GM21423 (cell line): ENCODE results near the gene SCYGR8.

Experiments used
- ATAC-seq: cut with Tn5 transposase; IDR thresholded peaks from one replicate; pipeline ENCODE4 v1.9.1; 2021; ENCODE audit warnings: mild to moderate bottlenecking, moderate library complexity; ENCODE audit not compliant: unreplicated experiment

SCYGR8 gene

DNA sequence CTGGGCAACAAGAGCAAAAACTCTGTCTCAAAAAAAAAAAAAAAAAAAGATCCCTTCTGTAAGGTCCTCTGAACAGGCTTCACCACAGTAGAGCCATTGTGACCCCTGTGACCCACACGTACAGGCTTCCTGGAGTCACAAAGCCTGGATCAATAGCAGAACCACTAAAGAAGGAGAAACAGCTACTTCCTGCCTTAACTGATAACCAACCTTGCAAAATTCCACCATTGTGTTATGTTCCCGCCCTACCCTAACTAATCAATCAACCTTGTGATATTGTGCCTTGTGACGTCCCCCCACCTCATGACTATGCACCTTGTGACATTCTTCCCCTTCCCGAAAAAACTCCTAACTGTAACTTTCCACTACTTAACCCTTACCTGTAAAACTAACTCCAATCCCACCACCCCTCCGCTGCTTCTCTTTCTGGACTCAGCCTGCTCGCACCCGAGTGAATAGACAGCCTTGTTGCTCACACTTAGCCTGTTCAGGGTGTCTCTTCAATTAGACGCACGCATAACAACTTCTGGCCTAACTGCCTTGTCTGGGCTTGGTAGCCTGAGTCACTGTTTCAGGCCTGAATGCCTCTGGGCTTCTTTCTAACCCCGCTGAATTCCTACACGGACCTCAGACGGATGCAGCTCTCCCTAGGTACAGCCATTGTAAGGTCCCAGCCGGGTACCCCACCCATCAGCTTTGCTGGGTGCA lies 13.9 kb downstream of the SCYGR8 start:
- ATAC-seq: no peak

DNA sequence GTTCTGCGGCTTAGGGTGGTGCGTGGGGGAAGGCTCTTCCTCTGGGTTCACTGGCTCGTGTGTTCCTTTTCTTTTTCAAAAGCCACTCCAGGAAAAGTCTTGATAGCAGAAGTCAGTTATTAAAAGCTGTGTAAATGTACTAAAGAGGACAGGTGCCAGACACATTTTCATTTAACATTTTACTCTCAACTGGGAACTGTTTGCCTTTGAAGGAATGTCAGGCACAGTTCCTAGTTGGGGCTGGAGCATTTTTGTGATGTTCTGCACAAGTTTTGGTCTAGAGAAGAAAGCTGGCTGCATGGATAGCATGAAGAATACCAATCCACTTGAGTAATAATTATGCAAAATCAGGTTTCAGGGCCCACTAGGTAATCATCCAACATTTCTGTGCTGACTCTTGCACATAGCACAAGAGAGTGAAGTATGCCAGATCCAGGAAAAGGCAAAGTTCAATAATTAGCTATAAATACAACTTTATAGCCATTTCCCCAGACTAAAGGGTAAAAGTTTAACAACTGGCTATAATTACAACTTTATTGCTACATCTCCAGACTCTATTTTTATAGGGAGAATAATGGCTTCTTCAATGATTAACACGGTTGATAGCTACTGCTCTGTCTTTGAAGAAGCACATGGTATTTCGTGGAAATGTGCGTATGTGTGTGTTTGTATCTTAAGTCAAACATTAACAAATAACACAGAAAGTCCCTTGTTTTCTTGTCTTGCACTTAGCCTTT lies 16.2 kb downstream of the SCYGR8 start:
- ATAC-seq: no peak

DNA sequence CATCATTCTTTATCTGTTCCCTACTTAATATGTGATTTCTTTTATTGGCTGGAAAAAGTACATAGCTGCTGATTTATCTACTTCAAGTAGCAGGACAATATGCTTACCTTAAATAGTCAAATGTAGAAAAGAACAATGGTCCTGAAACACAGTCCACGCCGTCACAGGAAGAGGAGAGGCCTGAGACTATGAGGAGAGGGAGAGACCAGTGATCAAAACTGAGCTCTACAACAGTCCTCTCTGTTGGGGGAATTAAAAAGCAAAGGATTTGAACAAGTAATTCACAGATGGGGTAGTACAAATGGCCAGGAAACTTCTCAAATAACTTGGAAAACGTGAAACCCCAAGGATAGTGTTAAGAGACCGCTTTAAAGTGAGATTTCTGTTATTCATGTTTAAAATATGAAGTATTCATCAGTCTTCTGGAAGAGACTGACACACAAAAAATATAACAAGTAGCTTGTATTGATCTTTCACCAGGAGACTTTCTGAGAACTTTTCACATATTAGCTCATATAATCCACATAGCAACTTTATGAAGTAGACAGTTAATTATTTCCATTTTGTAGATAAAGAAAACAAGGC lies 20.2 kb downstream of the SCYGR8 start:
- ATAC-seq: no peak

DNA sequence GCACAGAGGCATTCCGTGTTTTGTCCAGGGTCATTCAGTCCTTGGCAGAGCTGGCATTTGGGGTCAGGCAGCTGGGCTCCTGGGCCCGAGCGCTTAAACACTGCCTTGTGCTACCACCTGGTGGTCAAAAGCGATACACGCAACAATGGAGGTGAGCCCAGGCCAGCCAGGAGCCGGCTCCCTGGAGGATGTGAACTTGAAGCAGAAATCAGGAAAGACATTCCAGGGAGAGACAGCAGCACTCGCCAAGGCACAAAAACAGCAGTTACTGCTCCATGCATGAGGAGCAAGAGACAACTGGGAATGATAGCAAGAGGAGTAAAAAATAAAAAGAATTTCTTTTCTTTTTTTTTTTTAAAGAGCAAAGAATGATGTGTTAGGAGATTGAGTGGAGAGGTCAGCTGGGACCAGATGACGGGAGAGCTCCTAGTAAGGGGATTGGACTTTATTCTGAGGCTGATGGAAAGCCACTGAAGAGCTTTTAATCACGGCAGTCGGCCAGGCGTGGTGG lies 20.7 kb downstream of the SCYGR8 start:
- ATAC-seq: peak; percentile 98

DNA sequence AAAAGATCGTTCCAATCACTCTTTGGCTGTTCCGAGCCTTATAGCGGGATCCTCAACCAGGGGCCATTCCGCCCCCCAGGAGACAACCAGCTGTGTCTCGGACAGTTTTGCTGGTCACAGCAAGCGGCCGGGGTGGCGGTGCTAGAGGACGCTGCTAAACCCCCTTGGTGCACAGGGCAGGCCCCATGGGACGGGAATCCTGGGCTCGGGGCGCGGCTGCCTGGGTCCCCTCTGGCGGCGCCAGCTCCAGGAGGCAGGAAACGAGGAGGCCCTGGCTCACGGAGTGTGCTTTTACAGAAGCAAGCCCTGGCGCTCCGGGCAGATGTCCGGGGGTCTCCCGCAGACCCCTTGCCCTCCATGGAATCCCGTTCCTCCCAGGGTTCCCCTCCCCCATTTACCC lies 22.1 kb downstream of the SCYGR8 start:
- ATAC-seq: no peak

DNA sequence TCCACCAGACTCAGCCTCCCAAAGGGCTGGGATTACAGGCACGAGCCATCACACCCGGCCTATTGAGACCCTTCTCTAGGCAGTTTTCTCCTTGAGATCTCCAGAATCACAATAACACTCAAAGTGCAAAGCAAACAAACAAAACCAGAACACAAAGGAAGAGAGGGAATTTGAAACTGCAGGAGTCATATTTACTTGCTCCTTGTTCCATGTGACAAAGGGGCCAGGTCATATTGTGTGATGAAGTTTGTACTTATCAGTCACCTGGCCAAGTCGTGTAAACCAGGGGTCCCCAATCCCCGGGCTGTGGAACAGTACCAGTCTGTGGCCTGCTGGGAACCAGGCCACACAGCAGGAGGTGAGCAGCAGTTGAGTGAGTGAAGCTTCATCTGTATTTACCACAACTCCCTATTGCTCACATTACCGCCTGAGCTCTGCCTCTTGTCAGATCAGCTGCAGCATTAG lies 26.5 kb downstream of the SCYGR8 start:
- ATAC-seq: no peak

DNA sequence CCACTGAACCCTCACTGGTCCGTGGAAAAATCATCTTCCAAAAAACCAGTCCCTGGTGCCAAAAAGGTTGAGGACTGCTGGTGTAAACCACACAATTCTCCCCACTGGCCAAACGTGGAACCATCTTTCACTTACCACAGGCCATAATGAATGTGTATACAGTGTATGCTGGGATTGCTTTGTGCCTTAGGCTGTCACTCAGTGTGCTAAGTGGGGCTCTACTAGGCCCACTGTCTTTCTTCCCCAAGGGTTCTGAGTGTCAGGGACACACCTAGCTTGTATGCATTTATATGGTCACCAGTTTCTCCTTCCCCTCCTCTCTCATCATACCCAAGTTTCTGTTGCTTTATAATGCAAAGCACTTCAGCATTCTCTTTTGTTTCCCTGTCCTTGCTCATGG lies 27.2 kb downstream of the SCYGR8 start:
- no peak for ATAC-seq

DNA sequence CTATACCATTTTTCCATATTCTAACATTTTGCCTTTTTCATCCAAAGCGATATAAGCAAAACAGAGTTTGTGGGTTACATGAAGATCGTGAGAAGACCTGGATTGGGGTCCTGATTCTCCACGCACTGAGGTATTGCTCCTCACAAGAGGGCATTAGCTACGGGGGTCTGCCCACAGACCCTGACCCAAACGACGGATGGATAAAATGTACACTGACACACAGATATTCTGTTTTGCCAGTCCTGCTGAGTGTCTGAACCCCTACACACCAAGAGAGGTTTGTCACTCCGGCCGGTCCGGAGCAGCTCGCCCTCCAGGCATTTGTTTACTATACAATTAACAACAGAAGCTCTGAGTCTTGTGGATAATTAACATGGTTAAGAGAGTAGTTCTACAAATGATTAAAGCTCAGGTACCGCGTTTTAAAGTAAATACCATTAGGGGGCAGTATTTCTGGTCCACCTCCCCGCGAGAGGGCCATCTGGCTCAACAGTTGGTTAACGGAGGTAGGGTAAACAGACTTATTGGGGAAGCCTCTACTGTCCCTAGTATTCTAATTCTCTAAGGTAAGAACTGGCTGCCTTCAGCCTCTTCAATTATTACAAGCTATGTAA lies 28.4 kb downstream of the SCYGR8 start:
- ATAC-seq: no peak

DNA sequence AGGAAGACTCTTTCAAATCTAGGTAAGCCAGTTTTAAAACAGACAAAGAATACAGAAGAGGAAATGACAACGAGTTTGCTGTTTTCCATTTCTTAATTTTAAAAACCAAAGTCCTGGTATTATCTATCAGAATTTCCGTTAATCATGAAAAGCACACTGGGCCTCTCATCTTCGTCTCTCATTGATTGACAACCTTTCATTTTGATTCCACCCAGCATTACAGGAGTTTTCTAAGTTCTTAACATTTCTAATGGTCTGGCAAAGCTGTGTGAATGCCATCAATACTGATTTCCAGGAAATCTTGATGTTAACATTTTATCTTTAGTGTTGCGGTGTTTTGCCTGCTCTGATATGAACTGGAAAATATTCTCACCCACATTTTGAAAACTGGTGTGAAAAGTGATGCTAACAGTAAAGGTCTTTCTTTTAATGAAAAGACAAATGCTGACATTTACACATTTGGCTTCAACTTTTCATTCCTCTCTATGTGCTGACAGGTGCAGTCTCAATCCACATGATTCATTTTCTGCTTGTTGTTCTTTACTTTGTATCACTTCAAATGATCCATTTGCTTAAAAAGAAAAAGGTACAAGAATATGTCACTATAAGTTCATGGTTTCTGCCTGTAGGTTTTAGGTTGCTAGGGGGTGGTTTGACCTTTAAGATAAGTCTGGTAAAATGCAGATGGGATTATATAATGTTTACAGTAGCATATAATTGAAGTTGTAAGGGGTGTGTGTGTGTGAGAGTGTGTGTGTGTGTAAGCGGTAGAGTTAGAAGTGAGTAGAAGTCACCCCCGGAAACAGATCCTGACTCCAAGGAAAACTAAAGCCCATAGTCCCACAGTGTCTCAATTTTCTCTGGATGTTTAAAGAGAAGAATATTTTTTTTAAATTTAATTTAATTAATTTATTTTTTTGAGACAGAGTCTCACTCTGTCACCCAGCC lies 29.5 kb downstream of the SCYGR8 start:
- ATAC-seq: no peak

DNA sequence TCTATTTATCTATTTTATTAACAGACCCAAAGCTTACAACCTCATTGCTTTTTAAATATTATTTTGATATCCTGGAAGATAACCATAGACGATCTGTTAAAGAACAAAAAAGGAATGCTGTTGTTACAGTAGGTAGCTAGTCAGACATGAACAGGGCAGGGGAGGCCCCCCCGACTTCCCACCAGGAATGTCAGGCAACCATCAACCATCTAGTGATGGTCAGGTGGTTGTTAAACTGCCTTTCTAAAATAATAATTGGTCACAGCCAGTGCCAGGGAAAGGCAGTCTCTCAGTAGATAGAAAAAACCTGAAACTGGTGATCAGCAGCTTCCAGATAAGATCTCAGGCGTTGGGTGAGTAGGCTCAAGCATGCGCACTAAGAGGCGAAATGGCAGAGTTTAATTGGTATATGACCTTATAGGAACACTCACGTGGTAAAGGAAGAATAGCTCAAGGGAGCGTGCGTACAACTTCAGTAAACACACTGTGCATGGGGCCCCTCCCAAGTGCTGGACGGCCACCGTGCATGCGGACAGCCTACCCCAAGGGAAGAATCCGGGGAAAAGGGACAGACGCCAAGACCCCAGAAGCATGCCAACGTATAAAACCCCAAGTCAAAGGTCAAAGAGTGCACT lies 35.4 kb downstream of the SCYGR8 start:
- no peak for ATAC-seq

DNA sequence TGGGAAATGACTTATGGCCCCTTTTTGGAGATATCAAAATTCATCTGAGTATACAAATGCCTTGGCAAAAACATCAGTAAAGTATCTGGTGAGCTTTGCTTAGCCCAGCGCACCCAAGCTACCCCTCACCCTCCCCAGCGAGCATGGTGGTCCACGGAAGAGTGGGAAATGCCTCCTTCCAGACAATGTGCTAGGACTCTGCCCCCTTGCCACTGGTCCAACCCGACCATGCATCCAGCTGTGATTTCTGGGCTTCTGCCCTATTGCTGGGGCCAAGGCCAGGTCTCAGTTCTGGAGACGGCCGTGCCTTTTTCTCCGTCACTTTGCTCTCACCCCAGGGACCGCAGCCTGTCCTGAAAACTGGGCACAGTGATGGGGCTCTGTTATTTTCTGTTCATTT lies 36.1 kb downstream of the SCYGR8 start:
- ATAC-seq: no peak

DNA sequence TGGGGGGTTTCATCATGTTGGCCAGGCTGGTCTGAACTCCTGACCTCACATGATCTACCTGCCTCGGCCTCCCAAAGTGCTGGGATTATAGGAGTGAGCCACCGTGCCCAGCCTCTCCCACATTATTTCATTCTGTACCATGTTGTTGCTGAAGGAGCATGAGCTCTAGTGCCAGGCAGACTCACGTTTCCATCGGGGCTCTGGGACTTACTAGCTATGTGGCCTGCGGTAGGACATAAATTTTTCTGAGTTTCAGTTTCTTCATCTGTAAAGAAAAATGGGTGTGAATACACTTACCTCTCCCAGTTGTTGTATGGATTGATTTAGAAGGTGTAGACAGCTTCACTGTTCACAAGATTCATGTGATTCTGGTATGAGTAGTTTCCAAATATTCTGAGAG lies 37.1 kb downstream of the SCYGR8 start:
- no peak for ATAC-seq

DNA sequence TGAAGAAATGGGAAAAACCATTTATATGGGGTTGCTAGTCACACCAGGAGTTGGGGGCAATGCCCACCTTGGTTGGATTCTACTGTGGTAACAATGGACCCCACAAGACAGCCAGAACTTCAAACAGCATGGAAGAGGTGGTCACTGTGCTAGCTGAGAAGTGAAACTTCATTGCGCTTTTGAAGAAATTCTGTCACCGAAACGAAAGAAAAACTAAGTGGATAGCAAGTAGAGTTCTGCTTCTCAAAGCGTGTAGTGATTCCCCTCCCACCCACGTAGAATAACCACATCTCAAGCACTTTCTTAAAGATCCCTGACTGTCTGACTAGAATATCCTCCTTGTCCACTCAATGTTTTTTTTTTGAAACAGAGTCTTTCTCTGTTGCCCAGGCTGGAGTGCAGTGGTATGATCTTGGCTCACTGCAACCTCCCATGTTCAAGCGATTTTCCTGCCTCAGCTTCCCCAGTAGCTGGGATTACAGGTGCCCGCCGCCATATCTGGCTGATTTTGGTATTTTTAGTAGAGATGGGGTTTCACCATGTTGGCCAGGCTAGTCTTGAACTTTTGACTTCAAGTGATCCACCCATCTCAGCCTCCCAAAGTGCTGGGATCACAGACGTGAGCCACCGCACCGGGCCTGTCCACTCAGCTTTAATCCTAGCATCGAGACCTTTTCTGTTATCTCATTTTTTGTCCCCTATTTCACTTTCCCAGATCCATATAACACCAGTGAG lies 37.9 kb downstream of the SCYGR8 start:
- peak; percentile 97 for ATAC-seq

DNA sequence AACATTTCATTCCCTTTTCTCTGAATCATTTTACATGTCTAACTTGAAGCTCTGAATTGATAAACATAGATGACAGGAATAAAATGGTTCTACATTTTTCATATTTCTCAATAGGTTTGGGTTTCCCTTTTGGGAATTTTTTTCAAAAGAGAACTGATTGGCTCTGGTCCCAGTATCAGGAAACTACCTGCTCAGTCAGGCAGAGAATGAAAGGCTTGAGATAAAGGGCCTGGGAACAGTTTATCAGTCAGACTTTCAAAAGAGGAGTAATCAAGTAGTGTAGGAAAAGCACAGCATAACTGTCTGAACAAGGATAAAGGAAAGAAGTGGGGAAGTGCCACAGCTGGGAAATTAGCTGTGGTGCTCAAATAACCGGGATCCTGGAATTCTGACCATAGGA lies 39.6 kb downstream of the SCYGR8 start:
- no peak for ATAC-seq

DNA sequence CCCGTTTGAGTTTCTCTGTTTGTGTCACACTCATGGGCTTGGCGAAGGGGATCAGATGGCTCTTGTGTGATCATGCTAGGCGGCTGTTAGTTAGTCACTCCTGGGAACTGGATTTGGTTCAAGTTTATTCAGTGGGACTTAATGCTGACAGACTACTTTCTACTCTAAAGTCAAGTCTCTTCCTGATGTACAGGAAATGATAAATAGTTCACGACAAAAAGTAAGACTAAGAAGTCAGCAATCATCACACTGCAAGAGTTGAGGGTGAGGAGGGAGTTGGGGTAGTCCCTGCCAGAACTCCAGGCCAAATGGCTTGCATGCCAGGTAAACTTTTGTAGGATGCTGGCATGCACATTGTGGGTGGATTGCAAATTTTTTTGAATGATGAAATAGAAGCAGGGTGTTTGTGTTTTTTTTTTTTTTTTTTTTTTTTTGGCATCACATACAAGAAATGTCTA lies 42.9 kb downstream of the SCYGR8 start:
- no peak for ATAC-seq

DNA sequence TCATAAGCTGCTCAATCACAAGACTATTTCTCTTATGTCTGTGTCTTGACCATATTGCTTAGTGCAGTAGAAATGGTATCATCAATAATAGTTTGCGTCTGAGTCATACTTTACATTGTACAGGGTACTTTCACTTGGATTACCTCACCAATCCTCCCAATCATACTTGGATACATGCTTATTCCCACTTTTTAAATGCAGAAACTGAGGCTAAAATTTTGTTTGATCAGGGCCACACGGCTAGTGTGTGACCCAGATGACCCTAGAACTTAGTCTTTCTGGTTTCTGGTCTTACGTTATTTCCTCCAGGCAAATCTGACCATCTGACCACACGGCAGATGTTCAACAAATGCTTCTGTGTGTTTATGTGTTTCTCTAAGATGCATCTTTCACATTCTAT lies 44.1 kb downstream of the SCYGR8 start:
- no peak for ATAC-seq

DNA sequence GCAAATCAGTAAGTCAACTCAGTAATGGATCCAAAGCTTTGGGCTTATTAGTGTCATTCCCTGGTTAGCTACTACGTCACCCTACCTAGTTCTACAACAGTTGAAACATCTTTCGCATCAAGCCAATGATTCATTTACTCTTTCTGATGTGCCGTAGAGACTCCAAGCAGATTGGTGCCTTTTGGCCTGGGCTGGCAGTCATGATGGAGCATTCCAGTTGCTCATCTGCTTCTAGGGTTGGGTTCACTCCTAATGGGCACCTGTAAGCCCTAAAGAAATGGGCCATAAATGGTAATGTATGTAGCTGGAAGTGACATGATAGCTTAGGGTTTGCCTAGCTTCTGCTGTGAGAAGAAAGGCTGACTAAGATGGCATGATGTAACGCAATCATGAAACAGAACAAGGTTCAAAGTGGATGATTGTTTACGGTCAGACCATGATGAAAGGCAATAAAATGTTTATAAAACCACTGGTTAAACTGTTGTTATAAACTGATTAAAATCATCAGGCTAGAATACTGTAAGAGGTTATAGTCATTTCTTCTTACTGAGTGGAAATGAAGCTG lies 47.5 kb downstream of the SCYGR8 start:
- ATAC-seq: no peak
